GM23338 (cell line): Measurements from ENCODE around the gene PLXND1. TPM values are rescaled to one million over a fixed set of nuclear protein-coding genes. Genes with fewer than 3 reads are reported as not detected.

Experiments
- CTCF ChIP-seq, 2 experiments: fragments of 200-600 bp in 1 of 2; sonication (generic) in 1 of 2; conservative IDR thresholded peaks; 2 replicates each; pipeline versions ENCODE4 v1.5.1 to v1.6.1; 2016 to 2017; ENCODE audit warnings: antibody characterized with exemption in 2 of 2, low read depth in 2 of 2, mild to moderate bottlenecking in 2 of 2, moderate library complexity in 1 of 2
- EZH2 ChIP-seq: fragments of 200-600 bp; sonication (generic); IDR thresholded peaks from one replicate; pipeline ENCODE4 v1.8.0; 2017; ENCODE audit warnings: antibody characterized with exemption, mild to moderate bottlenecking, low read depth; ENCODE audit not compliant: unreplicated experiment
- EZH2phosphoT487 ChIP-seq: fragments of 200-600 bp; sonication (generic); IDR thresholded peaks from one replicate; pipeline ENCODE4 v1.8.1; 2018; ENCODE audit warnings: antibody characterized with exemption; ENCODE audit not compliant: unreplicated experiment
- JUNB ChIP-seq: IDR thresholded peaks from one replicate; pipeline ENCODE4 v1.6.1; 2016; ENCODE audit warnings: antibody characterized with exemption; ENCODE audit not compliant: unreplicated experiment
- POLR2AphosphoS5 ChIP-seq: IDR thresholded peaks from 2 replicates; pipeline ENCODE4 v1.6.1; 2016; ENCODE audit warnings: antibody characterized with exemption, low read depth
- STAT1 ChIP-seq: IDR thresholded peaks from one replicate; pipeline ENCODE4 v1.6.1; 2016; ENCODE audit warnings: antibody characterized with exemption; ENCODE audit not compliant: unreplicated experiment
- ZNF462 ChIP-seq: fragments of 250-450 bp; sonication (Bioruptor Pico); IDR thresholded peaks from 2 replicates; pipeline ENCODE4 v1.5.0; 2020; ENCODE audit warnings: mild to moderate bottlenecking, moderate library complexity
- polyA plus RNA-seq: library from polyadenylated mRNA; unstranded; fragments of >200 nt; fragmentation: Nextera tagmentation; extraction: Ambion mirVana; gene quantifications from 2 replicates; pipeline ENCODE4 v1.2.1, GENCODE V29; 2016
- total RNA-seq: library from RNA; depleted of rRNA; stranded (reverse); fragments of >200 nt; shearing (Covaris generic); gene quantifications from 2 replicates; pipeline ENCODE4 v1.2.3, GENCODE V29; 2014

PLXND1 gene
- total and polyA plus RNA-seq, 2 experiments from 2014 or later, result 13.3 to 60.4 TPM

- TF ChIP-seq CTCF (conservative IDR thresholded peaks at IDR 0.05; ENCODE audit: low read depth in 2 of 2) (no peak), ZNF462 (CRISPR knock-in tag) (no peak), JUNB (no peak), POLR2AphosphoS5 (no peak), EZH2 (no peak), STAT1 (no peak), EZH2phosphoT487 (no peak)
Observed at GRCh38 chr3:129579991-129580390, 26.5 kb downstream of the PLXND1 start (continued).
